Uterine smooth muscle cell (primary cell): ENCODE data around the gene DUSP6. TPM values are rescaled to one million over a fixed set of nuclear protein-coding genes. Genes with fewer than 3 reads are reported as not detected.

ENCODE experiments used
- total RNA-seq: library from RNA; depleted of rRNA; stranded (reverse); fragments of >200 nt; gene quantifications from 2 replicates; pipeline ENCODE4 v1.2.3, GENCODE V29; 2014

Gene DUSP6
- total RNA-seq: 96.2 and 167 TPM in 2 replicates

GRCh38 chr12:89352492-89353187 is at the start of gene DUSP6:
Gene DUSP6 (minus strand): TSS chr12:89352501. CDS start chr12:89352039, 462 bp downstream.

Other genes starting within 250 kb of the DUSP6 start
- gene GALNT4, start 172.3 kb upstream of the DUSP6 start, total RNA-seq: 18.2 and 21.6 TPM in 2 replicates
- 15.7 and 16.5 TPM in 2 replicates for gene POC1B, start 173.5 kb upstream of the DUSP6 start, total RNA-seq